ENCODE results near the gene CPB1.

CPB1 gene

GRCh38 chr3:148884261-148884660, 56.6 kb downstream of the CPB1 start:
- no peak for DNase-seq

- DNase-seq = no peak
Measured at GRCh38 chr3:148889828-148890227, 62.2 kb downstream of the CPB1 start.

GRCh38 chr3:148896062-148896461, 68.5 kb downstream of the CPB1 start:
- no peak for DNase-seq

- no peak for DNase-seq
Measured at GRCh38 chr3:148901987-148902791, 74.6 kb downstream of the CPB1 start.

- no peak for DNase-seq
Measured at GRCh38 chr3:148903022-148903442, 75.4 kb downstream of the CPB1 start.

GRCh38 chr3:148903941-148904340, 76.3 kb downstream of the CPB1 start:
- DNase-seq = no peak

DNA sequence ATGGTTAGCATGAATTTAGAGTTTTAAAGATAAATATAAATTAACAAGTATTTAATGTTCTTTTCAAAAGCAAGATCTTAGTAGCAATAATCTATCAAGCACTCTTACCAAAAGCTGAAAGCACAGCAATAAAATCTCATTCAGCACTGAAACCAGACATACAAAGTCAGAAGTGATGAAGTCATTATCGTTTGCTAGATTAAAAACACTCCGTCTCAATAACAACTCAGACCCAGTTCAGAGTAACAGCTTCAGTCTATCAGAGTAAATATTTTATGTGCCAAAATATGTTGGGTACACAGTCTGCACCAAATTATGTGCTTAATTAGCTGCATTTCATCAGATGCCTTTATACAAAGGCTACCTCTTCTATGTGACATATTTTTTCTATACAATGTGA, 79.1 kb downstream of the CPB1 start:
- no peak for DNase-seq

Measured in C1 segment of cervical spinal cord (tissue), 14 donors.